ENCODE results near the gene LPCAT2.

DNA sequence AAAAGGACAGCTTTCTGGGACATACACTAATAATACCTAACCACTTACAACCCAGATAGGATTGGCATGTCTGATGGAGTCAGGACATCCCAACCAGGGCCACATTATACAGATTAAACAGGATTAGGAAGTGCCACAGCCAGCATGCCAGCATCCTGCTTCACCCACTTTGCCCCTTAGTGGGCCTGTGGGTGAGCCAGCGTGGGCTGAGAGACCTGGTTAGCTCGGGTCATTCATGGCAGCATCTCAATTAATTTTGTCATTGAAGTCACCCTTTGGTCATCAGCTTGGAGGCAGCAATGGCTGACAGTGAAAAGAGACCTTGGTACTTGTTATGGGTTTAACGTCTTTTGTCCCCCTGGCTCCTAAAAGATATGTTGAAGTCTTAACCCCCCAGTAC is 117.0 kb downstream of the LPCAT2 start:
- TF ChIP-seq, protein P1, sequence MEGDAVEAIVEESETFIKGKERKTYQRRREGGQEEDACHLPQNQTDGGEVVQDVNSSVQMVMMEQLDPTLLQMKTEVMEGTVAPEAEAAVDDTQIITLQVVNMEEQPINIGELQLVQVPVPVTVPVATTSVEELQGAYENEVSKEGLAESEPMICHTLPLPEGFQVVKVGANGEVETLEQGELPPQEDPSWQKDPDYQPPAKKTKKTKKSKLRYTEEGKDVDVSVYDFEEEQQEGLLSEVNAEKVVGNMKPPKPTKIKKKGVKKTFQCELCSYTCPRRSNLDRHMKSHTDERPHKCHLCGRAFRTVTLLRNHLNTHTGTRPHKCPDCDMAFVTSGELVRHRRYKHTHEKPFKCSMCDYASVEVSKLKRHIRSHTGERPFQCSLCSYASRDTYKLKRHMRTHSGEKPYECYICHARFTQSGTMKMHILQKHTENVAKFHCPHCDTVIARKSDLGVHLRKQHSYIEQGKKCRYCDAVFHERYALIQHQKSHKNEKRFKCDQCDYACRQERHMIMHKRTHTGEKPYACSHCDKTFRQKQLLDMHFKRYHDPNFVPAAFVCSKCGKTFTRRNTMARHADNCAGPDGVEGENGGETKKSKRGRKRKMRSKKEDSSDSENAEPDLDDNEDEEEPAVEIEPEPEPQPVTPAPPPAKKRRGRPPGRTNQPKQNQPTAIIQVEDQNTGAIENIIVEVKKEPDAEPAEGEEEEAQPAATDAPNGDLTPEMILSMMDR (IDR thresholded peaks at IDR 0.05; ENCODE audit: poor library complexity) = no peak
- no peak for TF ChIP-seq EZH2 (IDR thresholded peaks at IDR 0.05; ENCODE audit: borderline replicate concordance)
